CD8-positive, alpha-beta memory T cell (primary cell): ENCODE measurements around the gene DDI2. TPM values are rescaled to one million over a fixed set of nuclear protein-coding genes. Genes with fewer than 3 reads are reported as not detected.

ENCODE experiments used
- CTCF ChIA-PET: fragments of 350-600 bp; sonication (Branson Sonifier 250); formaldehyde crosslinking; loops from one replicate; lab custom pipeline; 2021; ENCODE audit warnings: antibody characterized with exemption; lab: Charles Lee
- POLR2A ChIA-PET: fragments of 350-600 bp; sonication (Branson Sonifier 250); formaldehyde crosslinking; loops from one replicate; lab custom pipeline; 2021; ENCODE audit warnings: antibody characterized with exemption; lab: Charles Lee
- DNase-seq, 5 donors: peaks; one replicate each; pipeline versions ENCODE4 v3.0.0 to v3.0.0-alpha.2; 2020 to 2022; ENCODE audit warnings: mixed read lengths in 1 of 5
- H3K27ac ChIP-seq: one replicate; pipeline ENCODE4 v1.7.0; 2013; ENCODE audit warnings: low read depth, mild to moderate bottlenecking, low read length, moderate library complexity
- H3K27me3 ChIP-seq: 2 replicates; pipeline ENCODE4 v1.7.0; 2013; ENCODE audit warnings: low read length, mild to moderate bottlenecking; ENCODE audit not compliant: insufficient read depth, poor library complexity, severe bottlenecking
- H3K36me3 ChIP-seq: 2 replicates; pipeline ENCODE4 v1.7.0; 2013; ENCODE audit warnings: mild to moderate bottlenecking, low read length, moderate library complexity; ENCODE audit not compliant: insufficient read depth
- H3K4me1 ChIP-seq: 2 replicates; pipeline ENCODE4 v1.7.0; 2013; ENCODE audit warnings: mild to moderate bottlenecking, low read length, moderate library complexity; ENCODE audit not compliant: insufficient read depth
- H3K4me3 ChIP-seq: 2 replicates; pipeline ENCODE4 v1.7.0; 2013; ENCODE audit warnings: mild to moderate bottlenecking, low read length
- H3K9me3 ChIP-seq: 2 replicates; pipeline ENCODE4 v1.7.0; 2013; ENCODE audit warnings: mild to moderate bottlenecking, low read length
- H3K27ac Mint-ChIP-seq, 8 donors: one replicate each; pipeline ENCODE4 v1.8.0; 2020 to 2021; ENCODE audit warnings: mixed read lengths in 8 of 8, mild to moderate bottlenecking in 6 of 8, inconsistent platforms in 3 of 8, moderate library complexity in 3 of 8
- H3K27me3 Mint-ChIP-seq, 2 donors: one replicate each; pipeline ENCODE4 v1.8.0; 2020 to 2021; ENCODE audit warnings: mixed read lengths in 2 of 2, mild to moderate bottlenecking in 1 of 2, moderate library complexity in 1 of 2
- H3K36me3 Mint-ChIP-seq, 3 donors: one replicate each; pipeline ENCODE4 v1.8.0; 2020 to 2021; ENCODE audit warnings: mixed read lengths in 3 of 3, inconsistent platforms in 1 of 3, mild to moderate bottlenecking in 1 of 3
- H3K4me1 Mint-ChIP-seq, 3 donors: one replicate each; pipeline ENCODE4 v1.8.0; 2020 to 2021; ENCODE audit warnings: mixed read lengths in 3 of 3, inconsistent platforms in 1 of 3, mild to moderate bottlenecking in 1 of 3
- H3K4me3 Mint-ChIP-seq, 7 donors: one replicate each; pipeline ENCODE4 v1.8.0; 2020 to 2021; ENCODE audit warnings: mixed read lengths in 7 of 7, mild to moderate bottlenecking in 6 of 7, moderate library complexity in 4 of 7, inconsistent platforms in 2 of 7
- H3K9me3 Mint-ChIP-seq, 5 donors: one replicate each; pipeline ENCODE4 v1.8.0; 2020 to 2022; ENCODE audit warnings: mixed read lengths in 5 of 5, mild to moderate bottlenecking in 3 of 5, moderate library complexity in 2 of 5, inconsistent platforms in 1 of 5
- polyA plus RNA-seq: library from polyadenylated mRNA; unstranded; fragments of 300-500 nt; fragmentation: Illumina TruSeq; gene quantifications from one replicate; pipeline ENCODE4 v1.2.3, GENCODE V29; 2021
- total RNA-seq, 2 experiments: library from RNA; stranded (reverse); gene quantifications; one replicate each; pipeline ENCODE4 v1.2.3, GENCODE V29; 2021

DDI2 gene
- total and polyA plus RNA-seq, 3 experiments from 2014 or later, result 6.1 to 50.4 (median 47.8) TPM

GRCh38 chr1:15667362-15667761, 50.1 kb downstream of the DDI2 start:
- POLR2A ChIA-PET, result no interaction called here
- H3K4me1 ChIP-seq, result no peaks in the 10 kb centered on the region
- no peaks in the 10 kb centered on the region for H3K9me3 ChIP-seq
- Mint-ChIP-seq H3K4me3 (no peak overlapping the region), H3K4me1 (peaks cover 0 to 2% (median 0%) of the 10 kb centered on the region in 3 donors), H3K36me3 (peaks cover 0 to 13% (median 2%) of the 10 kb centered on the region in 3 donors), H3K27me3 (no peaks in the 10 kb centered on the region), H3K27ac (peak overlapping the region in 2 of 8 donors; percentile 26 to 35), H3K9me3 (no peaks in the 10 kb centered on the region)
- H3K27me3 ChIP-seq, result no peaks in the 10 kb centered on the region
- no peak overlapping the region for H3K27ac ChIP-seq
- no peaks in the 10 kb centered on the region for H3K36me3 ChIP-seq
- no peak for DNase-seq
- CTCF ChIA-PET, result no interaction called here
- no peak overlapping the region for H3K4me3 ChIP-seq

GRCh38 chr1:15668089-15668754, 51.0 kb downstream of the DDI2 start:
- no peak overlapping the region for H3K4me3 Mint-ChIP-seq
- CTCF ChIA-PET, result no interaction called here

GRCh38 chr1:15669074-15669473, 51.8 kb downstream of the DDI2 start:
- no peaks in the 10 kb centered on the region for H3K36me3 ChIP-seq
- no peak for DNase-seq
- H3K9me3 ChIP-seq, result no peaks in the 10 kb centered on the region
- no peak overlapping the region for H3K4me3 Mint-ChIP-seq
- H3K27ac Mint-ChIP-seq, result no peak overlapping the region
- H3K36me3 Mint-ChIP-seq, result peaks cover 0 to 2% (median 2%) of the 10 kb centered on the region in 3 donors
- no peak overlapping the region for H3K27ac ChIP-seq
- CTCF ChIA-PET, result no interaction called here
- no peaks in the 10 kb centered on the region for H3K9me3 Mint-ChIP-seq
- H3K4me1 ChIP-seq, result no peaks in the 10 kb centered on the region
- no peak overlapping the region for H3K4me3 ChIP-seq
- POLR2A ChIA-PET, result no interaction called here
- H3K4me1 Mint-ChIP-seq, result peaks cover 0 to 2% (median 0%) of the 10 kb centered on the region in 3 donors
- H3K27me3 ChIP-seq, result no peaks in the 10 kb centered on the region
- H3K27me3 Mint-ChIP-seq, result no peaks in the 10 kb centered on the region

More at GRCh38 chr1:15668089-15668754, 51.0 kb downstream of the DDI2 start:
- no peaks in the 10 kb centered on the region for H3K9me3 Mint-ChIP-seq
- H3K27me3 Mint-ChIP-seq, result no peaks in the 10 kb centered on the region
- H3K27ac ChIP-seq, result no peak overlapping the region
- H3K27me3 ChIP-seq, result no peaks in the 10 kb centered on the region
- H3K9me3 ChIP-seq, result no peaks in the 10 kb centered on the region
- H3K27ac Mint-ChIP-seq, result no peak overlapping the region
- peaks cover 0 to 2% (median 0%) of the 10 kb centered on the region in 3 donors for H3K4me1 Mint-ChIP-seq
- no peak overlapping the region for H3K4me3 ChIP-seq
- no peaks in the 10 kb centered on the region for H3K4me1 ChIP-seq
- H3K36me3 Mint-ChIP-seq, result peaks cover 0 to 4% (median 2%) of the 10 kb centered on the region in 3 donors
- no peak for DNase-seq
- no peaks in the 10 kb centered on the region for H3K36me3 ChIP-seq
- POLR2A ChIA-PET, result no interaction called here

- peaks cover 0 to 2% (median 0%) of the 10 kb centered on the region in 3 donors for H3K36me3 Mint-ChIP-seq
- peaks cover 0 to 2% (median 0%) of the 10 kb centered on the region in 3 donors for H3K4me1 Mint-ChIP-seq
- ChIA-PET CTCF (no interaction called here), POLR2A (no interaction called here)
- no peak for DNase-seq
- no peak overlapping the region for H3K27ac Mint-ChIP-seq
- Histone ChIP-seq H3K36me3 (no peaks in the 10 kb centered on the region), H3K27ac (no peak overlapping the region), H3K4me1 (no peaks in the 10 kb centered on the region), H3K9me3 (no peaks in the 10 kb centered on the region), H3K27me3 (no peaks in the 10 kb centered on the region), H3K4me3 (no peak overlapping the region)
- H3K4me3 Mint-ChIP-seq, result no peak overlapping the region
- H3K9me3 Mint-ChIP-seq, result no peaks in the 10 kb centered on the region
- H3K27me3 Mint-ChIP-seq, result no peaks in the 10 kb centered on the region
Measured at GRCh38 chr1:15669864-15670263, 52.6 kb downstream of the DDI2 start.

GRCh38 chr1:15671430-15671829, 54.2 kb downstream of the DDI2 start:
- Histone ChIP-seq H3K9me3 (no peaks in the 10 kb centered on the region), H3K4me1 (no peaks in the 10 kb centered on the region), H3K27me3 (no peaks in the 10 kb centered on the region), H3K36me3 (no peaks in the 10 kb centered on the region), H3K27ac (no peak overlapping the region), H3K4me3 (no peak overlapping the region)
- POLR2A ChIA-PET, result no interaction called here
- no peaks in the 10 kb centered on the region for H3K27me3 Mint-ChIP-seq
- CTCF ChIA-PET, result no interaction called here
- H3K4me1 Mint-ChIP-seq, result no peaks in the 10 kb centered on the region
- H3K9me3 Mint-ChIP-seq, result no peaks in the 10 kb centered on the region
- peaks cover 0 to 2% (median 0%) of the 10 kb centered on the region in 3 donors for H3K36me3 Mint-ChIP-seq
- peak overlapping the region in 1 of 8 donors; percentile 16 for H3K27ac Mint-ChIP-seq
- DNase-seq, result no peak
- no peak overlapping the region for H3K4me3 Mint-ChIP-seq

GRCh38 chr1:15674386-15675159, 57.3 kb downstream of the DDI2 start:
- Histone ChIP-seq H3K27ac (no peak overlapping the region), H3K9me3 (no peaks in the 10 kb centered on the region), H3K36me3 (no peaks in the 10 kb centered on the region), H3K4me3 (no peak overlapping the region), H3K27me3 (no peaks in the 10 kb centered on the region), H3K4me1 (no peaks in the 10 kb centered on the region)
- H3K9me3 Mint-ChIP-seq, result no peaks in the 10 kb centered on the region
- H3K4me3 Mint-ChIP-seq, result no peak overlapping the region
- no peaks in the 10 kb centered on the region for H3K4me1 Mint-ChIP-seq
- DNase-seq, result no peak
- ChIA-PET CTCF (no interaction called here), POLR2A (no interaction called here)
- H3K27me3 Mint-ChIP-seq, result no peaks in the 10 kb centered on the region
- H3K27ac Mint-ChIP-seq, result no peak overlapping the region
- no peaks in the 10 kb centered on the region for H3K36me3 Mint-ChIP-seq

- H3K27me3 Mint-ChIP-seq, result no peaks in the 10 kb centered on the region
- POLR2A ChIA-PET, result no interaction called here
- H3K9me3 Mint-ChIP-seq, result no peaks in the 10 kb centered on the region
- Histone ChIP-seq H3K4me3 (no peak overlapping the region), H3K4me1 (no peaks in the 10 kb centered on the region), H3K36me3 (no peaks in the 10 kb centered on the region), H3K27me3 (no peaks in the 10 kb centered on the region), H3K9me3 (no peaks in the 10 kb centered on the region), H3K27ac (no peak overlapping the region)
- DNase-seq, result no peak
- no peak overlapping the region for H3K4me3 Mint-ChIP-seq
- H3K4me1 Mint-ChIP-seq, result no peaks in the 10 kb centered on the region
- H3K27ac Mint-ChIP-seq, result no peak overlapping the region
- CTCF ChIA-PET, result no interaction called here
- no peaks in the 10 kb centered on the region for H3K36me3 Mint-ChIP-seq
Measured at GRCh38 chr1:15676010-15676409, 58.8 kb downstream of the DDI2 start.
